ENCODE results near the gene ARHGEF38.
A peak's percentile ranks its signal among the peaks of the same experiment; 100 is the strongest.
"Not testable (repeated sequence)": the region's sequence is repeated elsewhere in the genome, so short reads cannot be mapped to it uniquely, and the experiment has no call there.

Gene ARHGEF38

GRCh38 chr4:105659190-105659589, 106.8 kb downstream of the ARHGEF38 start:
- no peak for DNase-seq

GRCh38 chr4:105661028-105661427, 108.6 kb downstream of the ARHGEF38 start:
- DNase-seq: no peak

GRCh38 chr4:105662935-105663675, 110.7 kb downstream of the ARHGEF38 start:
- no peak for DNase-seq

GRCh38 chr4:105666693-105667092, 114.3 kb downstream of the ARHGEF38 start:
- DNase-seq: no peak

GRCh38 chr4:105670684-105671083, 118.3 kb downstream of the ARHGEF38 start:
- no peak for DNase-seq

GRCh38 chr4:105671301-105671700, 118.9 kb downstream of the ARHGEF38 start:
- no peak for DNase-seq

GRCh38 chr4:105674011-105674410, 121.6 kb downstream of the ARHGEF38 start:
- no peak for DNase-seq

- DNase-seq: no peak
Measured at GRCh38 chr4:105677709-105678108, 125.3 kb downstream of the ARHGEF38 start.

GRCh38 chr4:105679186-105679585, 126.8 kb downstream of the ARHGEF38 start:
- DNase-seq: no peak

GRCh38 chr4:105683038-105683437, 130.6 kb downstream of the ARHGEF38 start:
- DNase-seq: no peak

GRCh38 chr4:105686571-105686970, 134.2 kb downstream of the ARHGEF38 start:
- no peak for DNase-seq

- DNase-seq: not testable (repeated sequence)
Measured at GRCh38 chr4:105694812-105695211, 142.4 kb downstream of the ARHGEF38 start.

- DNase-seq: not testable (repeated sequence)
Measured at GRCh38 chr4:105695832-105696231, 143.4 kb downstream of the ARHGEF38 start.

- no peak for DNase-seq
Measured at GRCh38 chr4:105698607-105699006, 146.2 kb downstream of the ARHGEF38 start.

- no peak for DNase-seq
Measured at GRCh38 chr4:105707782-105708180, 155.4 kb downstream of the ARHGEF38 start.

GRCh38 chr4:105708181-105709080, 156.0 kb downstream of the ARHGEF38 start, which contains the start of the genes GSTCD and INTS12:
GSTCD (plus strand) TSS chr4:105708784; CDS start chr4:105717614, 8,830 bp downstream.
INTS12 (minus strand) TSS chr4:105708689; CDS start chr4:105700005, 8,684 bp downstream.
- DNase-seq: peak; percentile 83

GRCh38 chr4:105709081-105709450, 156.6 kb downstream of the ARHGEF38 start:
- DNase-seq: no peak

GRCh38 chr4:105710012-105710600, 157.7 kb downstream of the ARHGEF38 start:
- DNase-seq: no peak

GRCh38 chr4:105710678-105711077, 158.3 kb downstream of the ARHGEF38 start:
- DNase-seq: no peak

- no peak for DNase-seq
Measured at GRCh38 chr4:105712766-105713165, 160.3 kb downstream of the ARHGEF38 start.

GRCh38 chr4:105714071-105714521, 161.7 kb downstream of the ARHGEF38 start:
- DNase-seq: no peak

GRCh38 chr4:105714932-105715331, 162.5 kb downstream of the ARHGEF38 start:
- no peak for DNase-seq

- no peak for DNase-seq
Measured at GRCh38 chr4:105715692-105716278, 163.4 kb downstream of the ARHGEF38 start.
